ENCODE data around the gene S100A6. TPM values are rescaled to one million over a fixed set of nuclear protein-coding genes. Genes with fewer than 3 reads are reported as not detected.
A peak's percentile ranks its signal among the peaks of the same experiment; 100 is the strongest.

The S100A6 gene
- total RNA-seq, 1 donor from 2014 or later, result 14.8 TPM

GRCh38 chr1:153538315-153538821 lies 2.6 kb upstream of the S100A6 start:
- Mint-ChIP-seq H3K4me3 (ENCODE audit: low read depth) (no peak overlapping the region), H3K27me3 (no peaks in the 10 kb centered on the region), H3K4me1 (ENCODE audit: low read depth) (peaks cover 15% of the 10 kb centered on the region), H3K36me3 (ENCODE audit: insufficient read depth) (no peaks in the 10 kb centered on the region), H3K27ac (peak overlapping the region; percentile 78), H3K9me3 (ENCODE audit: low read depth) (no peaks in the 10 kb centered on the region)
- TF ChIP-seq CTCF (IDR thresholded peaks at IDR 0.05; ENCODE audit: unreplicated experiment), result no peak
- no peak for DNase-seq (ENCODE audit: low spot score, unreplicated experiment)

GRCh38 chr1:153537376-153537730 lies 1.6 kb upstream of the S100A6 start:
- Mint-ChIP-seq H3K4me1 (ENCODE audit: low read depth) (peaks cover 25% of the 10 kb centered on the region), H3K4me3 (ENCODE audit: low read depth) (no peak overlapping the region), H3K9me3 (ENCODE audit: low read depth) (no peaks in the 10 kb centered on the region), H3K27ac (no peak overlapping the region), H3K36me3 (ENCODE audit: insufficient read depth) (no peaks in the 10 kb centered on the region), H3K27me3 (no peaks in the 10 kb centered on the region)
- DNase-seq (ENCODE audit: low spot score, unreplicated experiment), result no peak
- no peak for TF ChIP-seq CTCF (IDR thresholded peaks at IDR 0.05; ENCODE audit: unreplicated experiment)

- Mint-ChIP-seq H3K27ac (peak overlapping the region; percentile 20), H3K27me3 (no peaks in the 10 kb centered on the region)
Measured at GRCh38 chr1:153536671-153537375, 1.0 kb upstream of the S100A6 start.

GRCh38 chr1:153536012-153536670 lies 350 bp upstream of the S100A6 start:
- Mint-ChIP-seq H3K36me3 (ENCODE audit: insufficient read depth) (no peaks in the 10 kb centered on the region), H3K27ac (peak overlapping the region; percentile 20), H3K27me3 (no peaks in the 10 kb centered on the region), H3K9me3 (ENCODE audit: low read depth) (no peaks in the 10 kb centered on the region), H3K4me1 (ENCODE audit: low read depth) (peaks cover 28% of the 10 kb centered on the region), H3K4me3 (ENCODE audit: low read depth) (peak overlapping the region; percentile 67)
- TF ChIP-seq CTCF (IDR thresholded peaks at IDR 0.05; ENCODE audit: unreplicated experiment), result no peak
- DNase-seq (ENCODE audit: low spot score, unreplicated experiment), result no peak

More at GRCh38 chr1:153536671-153537375, 1.0 kb upstream of the S100A6 start:
- H3K4me3 Mint-ChIP-seq (ENCODE audit: low read depth), result no peak overlapping the region
- TF ChIP-seq CTCF (IDR thresholded peaks at IDR 0.05; ENCODE audit: unreplicated experiment), result no peak
- H3K9me3 Mint-ChIP-seq (ENCODE audit: low read depth), result no peaks in the 10 kb centered on the region
- no peak for DNase-seq (ENCODE audit: low spot score, unreplicated experiment)
- peaks cover 28% of the 10 kb centered on the region for H3K4me1 Mint-ChIP-seq (ENCODE audit: low read depth)
- no peaks in the 10 kb centered on the region for H3K36me3 Mint-ChIP-seq (ENCODE audit: insufficient read depth)

GRCh38 chr1:153534925-153535241 lies 908 bp downstream of the S100A6 start:
- no peak for TF ChIP-seq CTCF (IDR thresholded peaks at IDR 0.05; ENCODE audit: unreplicated experiment)
- Mint-ChIP-seq H3K4me3 (ENCODE audit: low read depth) (no peak overlapping the region), H3K36me3 (ENCODE audit: insufficient read depth) (no peaks in the 10 kb centered on the region), H3K27ac (no peak overlapping the region), H3K4me1 (ENCODE audit: low read depth) (peaks cover 28% of the 10 kb centered on the region), H3K27me3 (no peaks in the 10 kb centered on the region), H3K9me3 (ENCODE audit: low read depth) (no peaks in the 10 kb centered on the region)
- DNase-seq (ENCODE audit: low spot score, unreplicated experiment), result no peak
